Kidney epithelial cell (primary cell): Measurements from ENCODE around the gene ACKR2. TPM values are rescaled to one million over a fixed set of nuclear protein-coding genes. Genes with fewer than 3 reads are reported as not detected.

Source experiments
- DNase-seq: peaks from one replicate; pipeline ENCODE4 v3.0.0-alpha.2; 2010; ENCODE audit warnings: low read depth
- H3K27me3 ChIP-seq: 2 replicates; pipeline ENCODE4 v1.6.0; 2011; ENCODE audit warnings: low read length; ENCODE audit not compliant: control insufficient read depth, insufficient read depth
- H3K36me3 ChIP-seq: 2 replicates; pipeline ENCODE4 v1.5.1; 2011; ENCODE audit warnings: low read length; ENCODE audit not compliant: control insufficient read depth, insufficient read depth
- H3K4me3 ChIP-seq: 2 replicates; pipeline ENCODE4 v1.5.1; 2011; ENCODE audit warnings: low read depth, mild to moderate bottlenecking, control low read depth, low read length
- CTCF ChIP-seq: IDR thresholded peaks from 2 replicates; pipeline ENCODE4 v1.5.1; 2011; ENCODE audit warnings: mild to moderate bottlenecking, moderate library complexity, low read length, control low read depth, inconsistent platforms; ENCODE audit not compliant: insufficient read depth, poor library complexity, severe bottlenecking
- total RNA-seq: library from RNA; depleted of rRNA; stranded (reverse); fragments of >200 nt; gene quantifications from 2 replicates; pipeline ENCODE4 v1.2.3, GENCODE V29; 2015

Gene ACKR2
- total RNA-seq, 1 donor from 2014 or later: 6.2 TPM

- H3K27me3 ChIP-seq: no peaks in the 10 kb centered on the region
- no peak overlapping the region for H3K4me3 ChIP-seq
- TF ChIP-seq CTCF: no peak
- no peaks in the 10 kb centered on the region for H3K36me3 ChIP-seq
- no peak for DNase-seq
Measured at GRCh38 chr3:42827654-42828053, 18.4 kb downstream of the ACKR2 start.

DNA sequence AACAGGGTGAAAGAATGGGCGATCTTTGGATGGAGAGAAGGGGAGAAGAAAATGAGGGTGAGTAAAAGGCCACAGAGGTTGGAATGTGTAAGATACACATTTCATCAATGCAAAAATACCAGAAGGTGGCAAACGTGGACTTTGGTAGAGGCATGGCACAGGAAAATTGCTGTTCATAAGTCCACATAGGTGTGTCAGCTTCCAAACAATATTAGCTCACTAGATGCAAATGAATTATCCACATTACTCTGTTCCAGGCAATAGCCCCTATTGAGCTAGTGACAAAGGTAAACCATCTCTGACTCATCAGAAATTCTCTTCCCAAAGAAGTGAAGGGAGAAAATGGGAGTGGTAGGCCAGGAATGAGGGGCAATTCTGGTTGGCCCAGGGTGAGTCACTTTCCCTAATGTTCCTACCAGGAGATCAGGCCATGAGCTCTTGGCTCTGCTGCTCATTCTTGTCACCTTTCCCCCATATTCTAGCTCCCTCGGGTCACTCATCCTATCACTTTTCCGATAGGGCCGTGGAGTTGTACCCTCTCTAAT, 19.9 kb downstream of the ACKR2 start:
- no peaks in the 10 kb centered on the region for H3K27me3 ChIP-seq
- H3K36me3 ChIP-seq: no peaks in the 10 kb centered on the region
- no peak for DNase-seq
- H3K4me3 ChIP-seq: no peak overlapping the region
- TF ChIP-seq CTCF: no peak

DNA sequence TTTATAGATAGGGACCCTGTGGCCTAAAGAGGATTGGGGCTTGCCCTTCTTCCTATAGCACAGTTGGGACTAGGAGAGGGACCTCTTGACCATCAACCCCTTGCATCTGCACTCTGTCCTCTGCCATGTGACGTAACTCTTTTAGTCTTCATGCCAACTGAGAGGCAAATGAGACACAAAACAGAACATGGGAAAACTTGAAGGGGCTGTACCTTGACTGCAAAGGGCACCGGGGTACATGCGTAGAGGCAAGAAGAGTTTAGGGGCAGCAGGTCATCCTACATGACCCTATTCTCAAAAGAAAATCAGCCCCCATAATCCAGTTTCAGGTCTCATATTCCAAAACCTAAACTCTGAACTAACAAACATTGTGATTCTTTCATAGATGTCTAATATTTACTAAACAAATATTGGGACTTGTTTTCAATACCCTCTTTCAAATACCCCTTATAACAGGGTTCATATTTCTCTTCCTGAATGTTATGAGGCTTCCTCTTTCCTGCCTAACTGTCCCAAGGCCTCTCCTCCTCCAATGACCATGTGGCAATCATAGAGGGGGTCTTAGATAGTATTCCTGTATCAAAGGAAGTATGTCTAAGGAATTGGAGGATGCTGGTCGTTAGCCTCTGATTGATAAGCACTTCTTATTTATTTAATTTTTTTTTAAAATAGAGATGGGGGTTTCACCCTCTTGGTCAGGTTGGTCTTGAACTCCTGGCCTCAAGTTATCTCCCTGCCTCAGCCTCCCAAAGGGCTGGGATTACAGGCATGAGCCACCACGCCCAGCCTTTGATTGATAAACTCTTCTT, 20.6 kb downstream of the ACKR2 start:
- Histone ChIP-seq H3K27me3 (no peaks in the 10 kb centered on the region), H3K4me3 (no peak overlapping the region), H3K36me3 (no peaks in the 10 kb centered on the region)
- no peak for TF ChIP-seq CTCF
- no peak for DNase-seq

- DNase-seq: no peak
- H3K36me3 ChIP-seq: no peaks in the 10 kb centered on the region
- H3K4me3 ChIP-seq: no peak overlapping the region
- TF ChIP-seq CTCF: peak; percentile 57
- H3K27me3 ChIP-seq: no peaks in the 10 kb centered on the region
Measured at GRCh38 chr3:42830437-42831320, 21.4 kb downstream of the ACKR2 start.

DNA sequence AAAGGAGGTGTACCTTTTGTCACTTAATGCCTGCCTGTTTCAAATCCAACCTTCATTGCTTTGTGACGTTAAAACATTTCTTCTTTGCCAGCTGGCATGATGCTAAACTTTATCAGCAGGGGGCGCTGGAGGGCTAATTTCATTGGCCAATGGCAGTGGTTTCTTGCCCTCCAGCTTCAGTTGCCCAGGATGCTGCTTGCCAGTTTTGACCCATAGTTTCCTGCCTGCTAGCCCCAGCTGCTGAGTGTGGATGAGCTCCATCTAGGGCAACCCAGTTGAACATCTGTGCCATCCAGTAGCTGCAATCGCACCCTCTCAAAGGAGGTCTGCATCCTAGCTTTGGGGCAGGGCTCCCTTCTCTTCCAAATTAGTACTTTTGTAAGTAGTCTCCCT, 22.1 kb downstream of the ACKR2 start:
- no peaks in the 10 kb centered on the region for H3K27me3 ChIP-seq
- no peak for DNase-seq
- peak; percentile 84 for TF ChIP-seq CTCF
- no peak overlapping the region for H3K4me3 ChIP-seq
- H3K36me3 ChIP-seq: no peaks in the 10 kb centered on the region
